GM12891 (cell line): ENCODE measurements around the gene TKTL1. TPM values are rescaled to one million over a fixed set of nuclear protein-coding genes. Genes with fewer than 3 reads are reported as not detected.
"Not testable (repeated sequence)": the region's sequence is repeated elsewhere in the genome, so short reads cannot be mapped to it uniquely, and the experiment has no call there.

Source experiments
- DNase-seq: peaks from one replicate; pipeline ENCODE4 v3.0.0; 2011; ENCODE audit warnings: low spot score; ENCODE audit not compliant: insufficient read length
- FAIRE-seq: peaks from 2 replicates; lab custom pipeline; 2011; peaks lifted over from hg19 to GRCh38; lab: Jason Lieb, UNC
- PAX5 ChIP-seq: IDR thresholded peaks from 2 replicates; pipeline ENCODE4 v1.6.1; 2011; ENCODE audit warnings: low read length, moderate library complexity, mild to moderate bottlenecking; ENCODE audit not compliant: insufficient read depth, severe bottlenecking
- POLR2A ChIP-seq: IDR thresholded peaks from 2 replicates; pipeline ENCODE4 v1.6.1; 2011; ENCODE audit warnings: low read depth, low read length, control low read depth
- POLR2AphosphoS5 ChIP-seq: IDR thresholded peaks from 2 replicates; pipeline ENCODE4 v1.6.1; 2011; ENCODE audit warnings: low read depth, low read length, control low read depth
- POU2F2 ChIP-seq: IDR thresholded peaks from 2 replicates; pipeline ENCODE4 v1.6.1; 2011; ENCODE audit warnings: low read depth, mild to moderate bottlenecking, control low read depth, low read length, moderate library complexity
- SPI1 ChIP-seq: IDR thresholded peaks from 2 replicates; pipeline ENCODE4 v1.6.1; 2011; ENCODE audit warnings: low read depth, low read length, control low read depth
- TAF1 ChIP-seq: IDR thresholded peaks from 2 replicates; pipeline ENCODE4 v1.6.1; 2011; ENCODE audit warnings: low read depth, low read length, control low read depth
- polyA plus RNA-seq: library from polyadenylated mRNA; unstranded; fragments of >200 nt; gene quantifications from one replicate; pipeline ENCODE4 v1.2.1, GENCODE V29; 2012; ENCODE audit warnings: low read depth, missing spikeins, inconsistent platforms; ENCODE audit not compliant: missing spikeins

Gene TKTL1, protein sequence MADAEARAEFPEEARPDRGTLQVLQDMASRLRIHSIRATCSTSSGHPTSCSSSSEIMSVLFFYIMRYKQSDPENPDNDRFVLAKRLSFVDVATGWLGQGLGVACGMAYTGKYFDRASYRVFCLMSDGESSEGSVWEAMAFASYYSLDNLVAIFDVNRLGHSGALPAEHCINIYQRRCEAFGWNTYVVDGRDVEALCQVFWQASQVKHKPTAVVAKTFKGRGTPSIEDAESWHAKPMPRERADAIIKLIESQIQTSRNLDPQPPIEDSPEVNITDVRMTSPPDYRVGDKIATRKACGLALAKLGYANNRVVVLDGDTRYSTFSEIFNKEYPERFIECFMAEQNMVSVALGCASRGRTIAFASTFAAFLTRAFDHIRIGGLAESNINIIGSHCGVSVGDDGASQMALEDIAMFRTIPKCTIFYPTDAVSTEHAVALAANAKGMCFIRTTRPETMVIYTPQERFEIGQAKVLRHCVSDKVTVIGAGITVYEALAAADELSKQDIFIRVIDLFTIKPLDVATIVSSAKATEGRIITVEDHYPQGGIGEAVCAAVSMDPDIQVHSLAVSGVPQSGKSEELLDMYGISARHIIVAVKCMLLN
- not detected for polyA plus RNA-seq

DNA sequence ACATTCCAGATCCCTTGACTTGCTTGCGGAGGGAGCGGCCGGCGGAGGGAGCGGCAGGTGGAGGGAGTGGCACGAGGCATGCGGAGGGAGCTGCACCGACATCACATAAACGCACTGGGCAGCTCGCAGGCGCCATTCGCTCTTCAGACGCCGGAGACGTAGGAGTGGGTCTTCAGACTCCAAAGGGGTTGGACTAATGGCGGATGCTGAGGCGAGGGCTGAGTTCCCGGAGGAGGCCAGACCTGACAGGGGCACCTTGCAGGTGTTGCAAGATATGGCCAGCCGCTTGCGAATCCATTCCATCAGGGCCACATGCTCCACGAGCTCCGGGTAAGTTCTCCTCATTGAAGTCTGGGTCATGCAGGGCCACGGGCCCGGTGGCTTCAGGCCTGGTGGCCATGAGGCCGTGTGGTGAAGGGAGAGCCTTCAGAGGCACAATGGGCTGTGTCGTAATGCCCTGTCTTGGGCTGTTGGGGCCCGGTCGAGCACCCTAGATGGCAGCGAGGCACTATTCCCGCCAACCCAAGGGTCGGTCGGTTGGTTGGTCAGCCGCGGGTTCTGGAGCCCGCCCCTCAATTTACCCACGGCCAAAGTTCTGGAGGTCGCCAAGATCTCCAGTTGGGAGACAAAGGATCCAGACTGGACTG lies at the start of gene TKTL1:
Gene TKTL1 (plus strand): TSS at position 132 of the 647 bp plus-strand sequence. CDS start 65 bp downstream, at position 197.
- DNase-seq, result no peak

DNA sequence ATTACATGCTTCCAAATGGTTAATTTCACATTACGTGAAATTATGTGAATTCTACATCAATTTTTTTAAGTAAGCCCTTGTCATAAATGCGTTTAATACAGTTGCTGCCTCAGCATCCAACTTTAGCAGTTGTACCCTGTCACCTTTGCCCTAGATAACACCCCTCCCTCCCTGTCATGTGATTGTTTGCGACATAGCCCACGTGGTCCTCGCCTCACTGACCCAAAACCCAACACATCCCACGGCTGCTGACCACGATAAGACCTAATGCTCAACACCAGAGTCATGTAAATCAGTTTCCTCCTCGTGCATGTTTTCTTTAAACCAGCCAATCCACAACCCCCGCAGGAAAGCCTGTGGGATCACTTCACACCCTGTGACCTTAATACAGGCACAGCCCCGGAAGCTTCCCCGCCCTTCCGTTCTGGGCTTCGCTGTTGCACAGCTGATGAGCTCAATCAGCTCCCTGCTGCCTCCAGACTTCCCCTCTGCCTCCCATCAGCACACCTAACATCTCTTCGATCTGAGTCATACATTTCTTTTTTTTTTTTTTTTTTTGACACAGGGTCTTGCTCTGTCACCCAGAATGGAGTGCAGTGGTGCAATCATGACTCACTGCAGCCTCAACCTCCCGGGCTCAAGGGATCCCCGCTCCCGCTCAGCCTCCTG lies 48.1 kb upstream of the TKTL1 start:
- not testable (repeated sequence) for FAIRE-seq, DNase-seq

More for the DNA sequence above, at the start of gene TKTL1:
- no peak for TF ChIP-seq POLR2A
- no peak for TF ChIP-seq POLR2AphosphoS5
- no peak for TF ChIP-seq TAF1
- TF ChIP-seq POU2F2, result no peak
- no peak for TF ChIP-seq PAX5
- TF ChIP-seq SPI1, result no peak
- no peak for FAIRE-seq

DNA sequence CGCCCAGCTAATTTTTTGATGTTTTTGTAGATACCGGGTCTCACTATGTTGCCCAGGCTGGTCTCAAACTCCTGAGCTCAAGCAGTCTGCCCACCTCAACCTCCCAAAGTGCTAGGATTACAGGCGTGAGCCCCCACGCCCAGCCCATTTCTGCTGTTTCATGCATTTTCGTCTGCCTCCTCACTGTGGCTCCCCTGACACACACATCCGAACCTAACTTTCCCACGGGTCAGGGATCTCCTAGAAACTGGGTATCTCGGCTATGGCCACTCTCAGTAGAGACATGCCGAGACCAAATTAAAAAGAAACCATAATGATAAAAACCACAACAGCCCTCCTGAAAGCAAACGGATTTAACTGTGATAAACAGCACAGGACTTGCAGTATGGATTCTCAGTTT lies 47.5 kb upstream of the TKTL1 start:
- not testable (repeated sequence) for DNase-seq, FAIRE-seq

DNA sequence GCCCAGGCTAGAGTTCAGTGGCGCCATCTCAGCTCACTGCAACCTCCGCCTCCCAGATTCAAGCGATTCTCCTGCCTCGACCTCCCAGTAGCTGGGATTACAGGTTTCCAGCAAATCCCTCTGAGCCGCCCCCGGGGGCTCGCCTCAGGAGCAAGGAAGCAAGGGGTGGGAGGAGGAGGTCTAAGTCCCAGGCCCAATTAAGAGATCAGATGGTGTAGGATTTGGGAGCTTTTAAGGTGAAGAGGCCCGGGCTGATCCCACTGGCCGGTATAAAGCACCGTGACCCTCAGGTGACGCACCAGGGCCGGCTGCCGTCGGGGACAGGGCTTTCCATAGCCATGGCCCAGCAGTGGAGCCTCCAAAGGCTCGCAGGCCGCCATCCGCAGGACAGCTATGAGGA lies 38.3 kb upstream of the TKTL1 start, which contains the start of gene OPN1MW3:
Gene OPN1MW3 (plus strand): TSS at position 301 of the 400 bp plus-strand sequence. CDS start 38 bp downstream, at position 339.
- not testable (repeated sequence) for FAIRE-seq, DNase-seq

DNA sequence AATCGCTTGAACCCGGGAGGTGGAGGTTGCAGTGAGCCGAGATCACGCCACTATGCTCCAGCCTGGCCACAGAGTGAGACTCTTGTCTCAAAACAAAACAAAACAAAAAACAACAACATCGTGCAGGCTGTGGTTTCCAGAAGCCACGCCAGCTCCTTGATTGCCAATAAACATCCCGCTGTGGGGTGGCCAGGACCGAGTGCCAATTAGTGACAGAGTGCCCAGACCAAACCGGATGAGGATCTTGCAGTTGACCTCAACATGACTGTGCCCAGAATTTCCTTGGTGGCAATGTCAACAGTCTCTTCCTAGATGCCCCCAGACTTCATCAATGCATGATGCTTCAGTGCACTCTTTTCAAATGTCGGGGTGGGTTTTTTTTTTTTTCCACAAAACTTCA lies 36.9 kb upstream of the TKTL1 start:
- FAIRE-seq, DNase-seq: not testable (repeated sequence)

DNA sequence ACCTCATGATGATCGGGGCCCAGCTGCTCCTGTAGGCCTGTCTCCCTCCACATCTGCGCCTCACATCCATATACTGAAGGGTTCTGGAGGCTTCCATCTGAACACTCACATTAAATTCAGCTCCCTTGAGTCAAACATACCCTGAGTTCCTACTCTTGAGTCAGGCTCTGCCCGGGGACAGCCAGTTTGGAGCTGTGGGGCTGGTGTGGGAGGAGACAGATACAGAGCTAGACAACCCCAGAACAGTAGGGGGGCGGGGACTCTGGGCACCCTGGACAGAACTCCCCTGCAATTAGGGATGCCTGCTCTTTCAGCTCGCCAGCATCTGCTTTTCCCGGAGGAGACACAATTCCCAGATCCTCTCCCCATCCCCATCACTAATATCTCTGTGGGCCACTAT lies 32.5 kb upstream of the TKTL1 start:
- FAIRE-seq, DNase-seq: not testable (repeated sequence)

DNA sequence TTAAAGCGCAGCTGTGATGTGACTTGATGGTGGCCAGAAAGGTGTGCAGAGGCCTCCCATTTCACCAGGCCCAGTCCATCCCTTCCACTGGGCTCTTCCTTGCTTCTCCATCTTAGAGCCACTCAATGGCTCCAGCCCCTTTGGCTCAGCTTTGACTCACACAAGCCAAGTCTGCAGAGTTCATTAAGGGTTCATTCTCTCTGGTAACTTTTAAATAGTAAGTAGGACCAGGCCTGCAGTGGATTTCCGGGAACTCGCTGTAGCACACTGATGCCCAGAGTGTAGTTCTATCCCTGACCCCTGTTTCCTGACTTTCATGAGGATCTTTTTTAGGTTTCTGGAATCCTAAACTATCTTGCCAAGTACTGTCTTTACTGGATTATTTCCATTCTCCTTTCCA lies 26.4 kb upstream of the TKTL1 start:
- not testable (repeated sequence) for FAIRE-seq, DNase-seq

DNA sequence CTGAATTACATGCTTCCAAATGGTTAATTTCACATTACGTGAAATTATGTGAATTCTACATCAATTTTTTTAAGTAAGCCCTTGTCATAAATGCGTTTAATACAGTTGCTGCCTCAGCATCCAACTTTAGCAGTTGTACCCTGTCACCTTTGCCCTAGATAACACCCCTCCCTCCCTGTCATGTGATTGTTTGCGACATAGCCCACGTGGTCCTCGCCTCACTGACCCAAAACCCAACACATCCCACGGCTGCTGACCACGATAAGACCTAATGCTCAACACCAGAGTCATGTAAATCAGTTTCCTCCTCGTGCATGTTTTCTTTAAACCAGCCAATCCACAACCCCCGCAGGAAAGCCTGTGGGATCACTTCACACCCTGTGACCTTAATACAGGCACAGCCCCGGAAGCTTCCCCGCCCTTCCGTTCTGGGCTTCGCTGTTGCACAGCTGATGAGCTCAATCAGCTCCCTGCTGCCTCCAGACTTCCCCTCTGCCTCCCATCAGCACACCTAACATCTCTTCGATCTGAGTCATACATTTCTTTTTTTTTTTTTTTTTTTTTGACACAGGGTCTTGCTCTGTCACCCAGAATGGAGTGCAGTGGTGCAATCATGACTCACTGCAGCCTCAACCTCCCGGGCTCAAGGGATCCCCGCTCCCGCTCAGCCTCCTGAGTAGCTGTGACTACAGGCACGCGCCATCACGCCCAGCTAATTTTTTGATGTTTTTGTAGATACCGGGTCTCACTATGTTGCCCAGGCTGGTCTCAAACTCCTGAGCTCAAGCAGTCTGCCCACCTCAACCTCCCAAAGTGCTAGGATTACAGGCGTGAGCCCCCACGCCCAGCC lies 10.9 kb upstream of the TKTL1 start:
- DNase-seq, result not testable (repeated sequence)

DNA sequence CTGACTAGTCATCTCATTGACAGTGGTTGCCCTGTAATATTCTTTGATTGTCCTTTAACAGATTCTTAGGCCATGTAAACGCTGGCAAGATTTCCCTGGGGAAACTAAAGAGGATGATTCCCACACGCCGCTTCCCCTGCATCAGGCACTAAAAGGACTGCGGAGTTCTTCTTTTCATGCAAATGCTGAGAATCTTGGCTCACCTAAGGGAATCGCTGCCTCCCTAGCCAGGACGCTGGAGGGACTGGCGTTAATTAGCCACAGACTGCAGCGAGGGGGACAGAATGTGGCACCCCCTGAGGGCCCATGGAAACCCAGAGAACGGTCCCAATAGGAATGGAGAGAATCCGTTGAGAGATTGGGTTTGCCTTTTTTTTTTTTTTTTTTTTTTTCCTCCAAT lies 9.2 kb upstream of the TKTL1 start:
- DNase-seq, FAIRE-seq: not testable (repeated sequence)

More for the DNA sequence above, 10.9 kb upstream of the TKTL1 start:
- FAIRE-seq, result not testable (repeated sequence)

DNA sequence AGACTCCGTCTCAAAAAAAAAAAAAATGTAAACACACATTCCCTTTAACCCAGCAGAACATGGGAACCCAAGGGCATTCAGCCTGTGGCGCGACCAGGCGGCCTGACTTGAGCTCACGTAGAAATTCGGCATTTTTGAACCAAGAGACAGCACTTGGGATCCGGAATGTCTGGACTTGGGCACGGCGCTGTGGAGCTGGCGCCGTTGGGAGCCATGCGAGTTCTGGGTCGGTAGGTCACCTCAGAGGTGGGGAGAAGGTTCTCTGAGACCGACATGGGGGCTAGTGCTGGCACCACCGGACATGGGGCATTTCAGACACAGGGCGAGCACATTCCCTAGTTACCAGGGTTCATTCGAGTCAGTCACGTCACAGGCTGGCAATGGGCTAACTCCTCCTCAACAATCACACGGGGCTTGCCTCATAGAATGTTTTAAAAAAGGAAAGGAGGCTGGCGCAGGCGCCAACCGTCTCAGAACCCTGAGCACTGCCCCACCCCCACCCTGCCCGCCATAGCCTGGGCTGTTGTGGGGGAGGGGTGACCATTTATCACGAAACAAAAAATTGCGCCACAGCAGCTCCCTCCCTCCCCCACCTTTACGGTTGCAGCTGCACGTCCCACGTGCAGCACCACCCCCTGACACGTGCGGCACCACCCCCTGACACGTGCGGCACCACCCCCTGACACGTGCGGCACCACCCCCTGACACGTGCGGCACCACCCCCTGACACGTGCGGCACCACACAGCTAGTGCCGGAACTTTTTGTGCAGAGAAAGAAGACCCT lies 612 bp upstream of the TKTL1 start, which contains the start of gene TEX28:
Gene TEX28 (minus strand): TSS at position 334 of the 784 bp plus-strand sequence. CDS start 3,007 bp downstream, outside the sequence.
- no peak for FAIRE-seq
- TF ChIP-seq POU2F2 (no peak), TAF1 (no peak), POLR2AphosphoS5 (no peak), POLR2A (no peak), SPI1 (no peak), PAX5 (no peak)
- DNase-seq, result no peak
